GM21423 (cell line): ENCODE data around the gene HOXA10.

Experiments used
- ATAC-seq: cut with Tn5 transposase; IDR thresholded peaks from one replicate; pipeline ENCODE4 v1.9.1; 2021; ENCODE audit warnings: mild to moderate bottlenecking, moderate library complexity; ENCODE audit not compliant: unreplicated experiment

Gene HOXA10

GRCh38 chr7:27173956-27174873 lies at the start of gene HOXA10:
TSS of gene HOXA10 (minus strand) at chr7:27174320. CDS start at chr7:27174306, 14 bp downstream.
- no peak for ATAC-seq

DNA sequence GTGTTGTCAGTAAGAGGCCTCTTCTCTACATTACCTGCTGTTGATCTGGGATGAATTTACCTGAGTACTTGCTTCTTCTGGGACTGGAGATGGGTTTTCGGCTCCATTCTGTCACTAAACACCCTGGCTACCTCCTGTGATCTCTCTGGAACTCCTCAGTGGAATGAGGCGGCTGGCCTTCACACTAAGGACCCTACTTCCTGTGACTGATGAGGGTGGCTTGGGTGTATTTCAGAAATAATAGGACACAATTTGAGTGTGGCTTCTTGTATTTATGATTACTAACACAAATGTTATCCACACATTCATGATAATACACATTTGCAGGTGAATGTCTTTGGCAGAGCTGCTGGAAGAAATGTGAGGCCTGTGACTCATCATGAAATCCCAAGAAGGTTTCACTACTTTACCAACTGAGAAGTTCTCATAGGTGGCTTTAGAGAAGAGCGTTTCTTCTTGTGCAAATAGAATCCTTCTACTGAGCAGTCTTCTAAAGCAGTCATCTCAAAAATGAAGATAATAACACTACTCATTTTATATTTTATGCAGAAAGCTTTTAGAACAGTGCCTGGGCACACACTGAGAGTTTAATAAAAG lies 47.2 kb upstream of the HOXA10 start:
- no peak for ATAC-seq

DNA sequence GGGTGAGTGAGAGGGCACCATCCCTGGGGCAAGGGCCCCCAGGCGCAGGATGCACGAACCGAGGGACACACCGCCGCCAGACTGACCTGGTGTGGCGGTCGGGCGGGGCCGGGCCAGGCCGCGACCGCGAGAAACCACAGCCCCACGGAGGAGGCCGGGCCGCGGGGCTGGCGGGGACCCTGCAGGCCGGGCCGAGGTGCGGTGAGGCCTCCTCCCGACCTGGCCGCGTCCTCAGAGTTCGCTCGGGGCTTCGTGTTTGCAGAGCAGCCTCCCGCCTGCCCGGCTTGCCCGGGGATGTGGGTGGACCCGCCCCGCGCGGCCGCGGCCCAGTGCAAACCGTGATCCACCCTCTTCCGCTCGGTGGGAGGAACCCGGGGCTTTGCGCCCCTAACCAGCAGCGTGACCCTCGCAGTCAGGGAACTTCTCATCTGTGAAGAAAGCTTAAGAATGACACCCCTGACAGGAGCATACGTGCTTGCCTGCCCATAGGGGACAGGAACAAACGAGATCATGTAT lies 46.4 kb upstream of the HOXA10 start:
- ATAC-seq: no peak

GRCh38 chr7:27219821-27220220 lies 45.7 kb upstream of the HOXA10 start:
- no peak for ATAC-seq

DNA sequence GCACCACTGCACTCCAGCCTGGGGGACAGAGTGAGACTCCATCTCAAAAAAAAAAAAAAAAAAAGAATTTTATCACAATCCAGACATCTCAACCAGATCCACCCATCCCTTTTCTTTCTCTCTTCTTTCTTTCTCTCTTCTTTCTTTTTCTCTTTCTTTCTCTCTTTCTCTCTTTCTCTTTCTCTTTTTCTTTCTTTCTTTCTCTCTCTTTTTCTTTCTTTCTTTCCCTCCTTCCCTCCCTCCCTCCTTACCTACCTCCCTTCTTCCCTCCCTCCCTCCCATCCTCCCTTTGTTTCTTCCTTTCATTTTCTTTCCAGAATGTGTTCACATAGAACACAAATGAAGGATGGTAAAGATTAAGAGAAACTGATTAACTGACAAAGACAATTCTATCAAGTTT lies 43.8 kb upstream of the HOXA10 start:
- no peak for ATAC-seq

GRCh38 chr7:27215356-27215755 lies 41.2 kb upstream of the HOXA10 start:
- ATAC-seq: no peak

- no peak for ATAC-seq
Measured at GRCh38 chr7:27214239-27214950, 40.3 kb upstream of the HOXA10 start.

- no peak for ATAC-seq
Measured at GRCh38 chr7:27213433-27214238, 39.5 kb upstream of the HOXA10 start.

DNA sequence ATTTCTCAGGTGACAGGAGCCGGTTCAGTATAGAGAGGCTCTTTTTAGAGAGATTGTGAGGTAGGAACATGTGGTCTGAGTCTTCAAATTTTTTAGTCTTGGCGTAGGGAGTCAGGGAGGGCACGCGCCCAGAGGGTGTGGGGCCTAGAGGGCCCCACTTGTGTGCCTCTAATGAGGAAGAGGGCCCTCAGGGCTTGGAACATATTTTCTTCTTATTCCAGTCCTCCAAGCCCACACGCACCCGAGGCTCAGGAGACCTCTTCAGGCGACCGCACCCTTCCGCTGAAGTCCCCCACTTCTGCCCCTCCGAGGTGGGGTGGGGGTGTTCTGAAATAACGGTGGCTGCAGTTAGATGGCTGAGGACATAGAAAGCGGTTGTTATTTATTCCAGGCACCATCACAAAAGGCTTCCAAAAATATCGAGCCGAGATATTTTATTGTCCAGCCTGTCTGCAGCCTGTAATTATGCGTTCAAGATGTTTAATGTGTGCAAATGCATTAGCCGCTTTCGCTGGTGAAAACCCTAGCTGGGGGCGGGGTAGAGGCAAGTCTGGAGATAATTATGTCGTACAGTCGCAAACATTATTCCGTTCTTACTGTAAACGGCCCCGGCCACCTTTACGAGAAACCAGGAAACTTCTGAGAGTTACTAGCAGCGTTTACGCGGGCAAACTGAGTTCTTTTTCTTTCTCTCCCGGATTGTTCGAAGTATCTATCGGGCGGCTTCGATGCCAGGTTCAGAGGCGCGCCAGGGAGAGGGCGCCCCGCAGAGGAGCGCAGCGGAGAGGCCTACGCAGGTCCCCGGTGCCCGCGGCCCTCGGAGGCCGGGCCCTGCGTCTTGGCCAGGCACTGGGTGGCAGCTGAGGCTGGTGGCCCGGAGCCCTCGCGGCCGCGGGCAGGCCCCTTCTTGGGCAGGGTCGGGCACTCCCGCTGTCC lies 38.6 kb upstream of the HOXA10 start:
- ATAC-seq: no peak

DNA sequence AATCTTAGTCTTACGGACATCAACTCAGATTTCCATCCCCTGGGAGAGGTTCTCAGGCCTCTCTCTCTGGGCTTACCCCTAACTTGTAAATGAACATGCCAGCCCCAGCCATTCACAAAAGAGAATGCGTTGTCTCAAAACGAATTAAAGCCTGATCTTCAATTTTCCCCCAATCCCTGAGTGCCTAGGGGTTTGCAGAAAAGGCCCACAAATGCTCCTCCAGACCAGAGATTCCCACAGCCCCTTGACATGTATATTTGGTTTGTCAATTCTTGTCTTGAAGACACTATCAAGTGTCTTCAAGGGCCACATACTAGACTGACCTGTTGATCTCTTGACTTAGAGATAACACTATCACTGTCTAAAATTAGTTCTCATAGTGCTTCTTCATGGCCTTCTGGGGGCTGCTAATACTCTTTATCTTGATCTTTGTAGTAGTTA lies 37.7 kb upstream of the HOXA10 start:
- ATAC-seq: no peak

DNA sequence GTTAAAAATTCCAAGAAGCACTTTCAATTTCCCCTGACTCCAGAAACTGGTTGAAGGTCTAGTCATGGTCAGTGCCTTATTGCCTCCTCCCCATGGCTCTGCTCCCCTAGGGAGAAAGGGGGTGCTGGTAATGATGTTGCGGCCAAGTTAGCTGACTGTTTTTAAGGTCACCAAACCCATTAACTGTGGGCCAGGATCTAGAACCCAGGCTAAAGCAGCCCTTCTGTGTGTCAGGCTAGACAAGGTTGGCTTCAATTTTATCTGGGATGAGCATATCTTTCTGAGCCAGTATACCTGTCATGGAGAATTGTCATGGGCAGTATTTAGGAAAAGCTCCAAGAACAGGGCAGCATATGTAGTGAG lies 36.9 kb upstream of the HOXA10 start:
- ATAC-seq: no peak

- no peak for ATAC-seq
Measured at GRCh38 chr7:27210441-27211083, 36.4 kb upstream of the HOXA10 start.

GRCh38 chr7:27209933-27210440 lies 35.9 kb upstream of the HOXA10 start:
- ATAC-seq: no peak

DNA sequence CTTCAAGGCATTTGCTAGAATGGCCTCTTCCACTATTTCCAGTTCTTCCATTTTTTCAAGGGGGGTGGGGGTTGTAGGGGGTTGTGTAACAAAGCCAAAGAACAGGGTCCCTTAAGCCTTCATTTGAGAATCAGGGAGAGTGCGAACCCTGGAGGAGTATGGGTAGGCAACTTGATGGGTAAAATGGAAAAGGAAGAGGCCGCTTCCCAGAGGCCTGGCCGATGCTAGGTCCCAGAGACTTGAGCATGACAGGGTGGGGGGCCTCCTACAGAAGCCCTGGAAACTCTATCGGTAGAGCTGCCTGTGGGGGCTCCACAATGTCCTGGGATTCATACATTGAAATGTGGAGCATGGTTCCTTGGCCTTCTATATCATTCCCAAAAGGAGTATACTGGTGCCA lies 34.9 kb upstream of the HOXA10 start:
- ATAC-seq: no peak

DNA sequence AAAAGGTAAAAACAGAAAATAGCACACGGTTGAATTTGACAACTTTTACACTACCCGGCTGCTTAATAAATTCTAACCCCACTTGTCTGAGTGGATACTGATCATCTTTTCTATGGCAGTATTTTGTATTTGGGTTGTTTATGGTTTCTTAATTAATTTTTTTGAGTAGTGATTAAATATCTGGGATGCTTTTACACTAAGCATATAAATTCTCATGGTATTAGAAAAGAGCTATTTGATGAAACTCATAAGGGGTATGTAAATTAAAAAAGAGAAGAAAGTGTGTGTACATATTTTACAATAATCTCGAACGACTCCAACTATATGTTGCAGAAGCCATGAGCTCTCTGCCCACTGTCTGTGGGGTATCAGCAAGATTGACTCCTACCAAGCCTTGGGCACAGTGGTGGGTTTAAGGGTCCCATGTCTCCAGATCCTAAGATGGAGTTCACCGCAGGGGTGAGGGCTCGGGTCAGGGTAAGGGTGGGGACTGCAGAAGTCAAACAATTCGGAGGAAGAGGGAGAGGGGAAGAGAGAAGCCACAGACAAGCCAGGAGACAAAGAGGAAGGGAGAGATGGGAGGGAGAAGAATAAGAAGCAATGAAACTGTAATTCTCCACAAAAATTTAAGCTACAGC lies 33.3 kb upstream of the HOXA10 start:
- no peak for ATAC-seq

DNA sequence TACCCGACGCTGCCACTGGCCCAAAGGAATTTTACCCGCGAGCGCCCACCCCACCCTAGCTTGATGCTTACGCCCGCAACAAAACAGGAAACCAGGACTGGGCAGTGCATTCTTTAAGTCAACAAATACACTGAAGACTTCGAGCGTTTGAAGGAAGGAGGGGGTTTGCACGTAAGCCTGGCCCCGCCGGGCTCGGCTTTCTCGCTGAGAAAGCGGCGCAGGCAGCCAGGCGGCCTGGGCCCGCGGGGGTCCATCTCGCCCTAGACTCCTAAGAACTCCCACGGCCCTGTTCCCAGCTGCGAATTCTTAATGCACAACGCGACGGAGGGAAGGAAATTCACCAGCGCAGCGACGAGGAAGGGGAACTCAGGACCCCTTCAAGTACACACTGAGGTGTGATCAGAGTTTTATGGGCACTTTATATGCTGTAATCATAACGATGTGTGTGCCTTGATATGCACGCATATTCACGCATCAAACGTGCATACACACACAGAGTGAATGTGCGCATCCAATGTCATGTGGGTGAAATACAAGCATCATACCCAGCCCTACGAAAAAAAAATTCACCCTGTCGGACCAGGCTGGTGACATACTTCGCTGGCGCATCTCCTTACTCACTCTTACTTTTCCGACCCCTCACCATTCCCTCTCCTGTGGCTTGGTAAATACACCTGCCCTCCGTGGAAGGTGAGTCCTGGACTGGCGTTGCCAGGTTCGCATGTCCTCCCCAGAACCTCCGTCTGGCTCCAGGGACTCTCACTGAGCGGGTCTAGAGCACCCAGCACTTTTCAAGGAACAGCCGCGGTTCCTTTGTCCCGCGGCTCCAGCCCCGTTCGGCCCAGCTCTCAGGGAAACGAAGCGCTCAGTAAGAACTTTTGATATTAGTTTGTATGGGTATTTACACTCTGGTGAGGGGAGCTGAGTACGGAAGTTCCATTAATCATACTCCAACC lies 31.5 kb upstream of the HOXA10 start:
- no peak for ATAC-seq

DNA sequence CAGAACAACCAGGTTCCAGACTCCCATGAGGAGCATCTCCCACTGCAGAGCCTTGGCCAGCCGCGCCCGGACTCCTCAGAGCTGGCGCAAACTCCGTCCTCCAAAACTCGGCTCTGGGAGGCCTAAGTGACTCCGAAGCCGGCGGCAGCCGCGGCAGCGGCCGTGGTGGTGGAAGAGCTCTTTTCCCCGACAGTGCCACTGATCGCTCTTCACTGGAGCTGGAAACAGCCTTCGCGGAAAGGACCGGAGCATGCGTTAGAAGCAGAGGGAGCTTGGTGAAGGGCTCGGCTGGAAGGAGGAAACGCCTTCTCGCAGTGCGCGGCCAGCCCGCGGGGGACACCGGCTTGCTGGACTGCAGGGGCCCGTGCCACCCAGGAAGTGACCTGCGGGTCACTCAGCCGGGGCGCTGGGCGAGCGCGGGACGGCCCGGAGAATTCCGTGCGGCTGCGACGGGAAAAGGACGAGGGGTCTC lies 30.8 kb upstream of the HOXA10 start:
- no peak for ATAC-seq
